ENCODE results near the gene CMTM8.

GRCh38 chr3:32241100-32241499 lies 2.6 kb downstream of the CMTM8 start:
- TF ChIP-seq POLR2A (IDR thresholded peaks at IDR 0.05; ENCODE audit: low read depth, low read length) (no peak), PAX5 (IDR thresholded peaks at IDR 0.05; ENCODE audit: insufficient read depth, low read length, severe bottlenecking) (no peak), POLR2AphosphoS5 (IDR thresholded peaks at IDR 0.05; ENCODE audit: low read depth, low read length) (no peak), TAF1 (IDR thresholded peaks at IDR 0.05; ENCODE audit: low read depth, low read length) (no peak), SPI1 (IDR thresholded peaks at IDR 0.05; ENCODE audit: low read depth, low read length) (no peak), POU2F2 (IDR thresholded peaks at IDR 0.05; ENCODE audit: low read depth, low read length) (no peak)

Data from GM12891 (cell line).